BE2C (cell line): ENCODE results near the gene COQ9.
A peak's percentile ranks its signal among the peaks of the same experiment; 100 is the strongest.

Experiments used
- DNase-seq: peaks from one replicate; pipeline ENCODE4 v3.0.0-alpha.2; 2020
- H3K27me3 ChIP-seq: fragments of 250-450 bp; sonication (Bioruptor Pico); 2 replicates; pipeline ENCODE4 v1.5.1; 2020; ENCODE audit warnings: mild to moderate bottlenecking
- H3K36me3 ChIP-seq: fragments of 250-450 bp; sonication (Bioruptor Pico); 2 replicates; pipeline ENCODE4 v1.5.1; 2020; ENCODE audit warnings: mild to moderate bottlenecking
- H3K4me1 ChIP-seq: fragments of 250-450 bp; sonication (Bioruptor Pico); 2 replicates; pipeline ENCODE4 v1.5.1; 2020
- H3K4me3 ChIP-seq: 2 replicates; pipeline ENCODE4 v1.5.1; 2011; ENCODE audit warnings: low read depth, low read length
- H3K9me3 ChIP-seq: fragments of 250-450 bp; sonication (Bioruptor Pico); 2 replicates; pipeline ENCODE4 v1.5.1; 2020
- TF ChIP-seq, protein P1 (sequence below): IDR thresholded peaks from 2 replicates; pipeline ENCODE4 v1.5.1; 2012; ENCODE audit warnings: mild to moderate bottlenecking, low read depth, low read length

The COQ9 gene

DNA sequence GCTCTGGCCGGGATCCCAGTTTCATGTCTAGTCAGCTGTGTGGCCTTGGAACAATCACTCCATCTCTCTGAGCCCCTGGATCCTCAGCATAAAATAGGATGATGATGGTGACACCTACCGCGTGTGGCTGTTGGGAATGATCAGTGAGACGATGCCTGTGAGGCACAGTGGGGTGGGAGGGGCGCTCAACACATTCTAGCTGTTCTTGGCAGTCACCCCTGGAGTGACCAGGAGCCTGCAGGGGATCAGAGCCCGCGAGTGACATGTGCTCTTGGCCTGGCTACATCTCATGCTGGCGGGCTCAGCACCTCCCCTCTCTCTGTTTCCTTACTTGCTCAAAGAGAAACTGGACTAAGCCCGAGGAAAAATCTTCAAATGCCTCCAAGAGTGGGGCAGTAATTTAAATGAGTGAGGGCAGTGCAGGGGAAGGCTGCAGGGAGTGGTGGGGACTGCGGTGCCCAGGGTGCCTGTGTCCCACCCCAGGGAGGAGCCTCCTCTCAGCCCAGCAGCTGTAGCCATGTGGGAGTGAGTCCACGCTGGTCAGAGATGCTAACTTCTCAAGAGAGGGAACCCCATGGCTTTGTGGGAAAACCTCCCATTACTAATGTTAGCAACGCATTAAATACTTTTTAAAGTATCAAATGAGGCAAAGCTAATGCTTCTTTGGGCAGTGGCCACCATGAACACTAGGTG lies 62.1 kb downstream of the COQ9 start:
- TF ChIP-seq, protein P1, sequence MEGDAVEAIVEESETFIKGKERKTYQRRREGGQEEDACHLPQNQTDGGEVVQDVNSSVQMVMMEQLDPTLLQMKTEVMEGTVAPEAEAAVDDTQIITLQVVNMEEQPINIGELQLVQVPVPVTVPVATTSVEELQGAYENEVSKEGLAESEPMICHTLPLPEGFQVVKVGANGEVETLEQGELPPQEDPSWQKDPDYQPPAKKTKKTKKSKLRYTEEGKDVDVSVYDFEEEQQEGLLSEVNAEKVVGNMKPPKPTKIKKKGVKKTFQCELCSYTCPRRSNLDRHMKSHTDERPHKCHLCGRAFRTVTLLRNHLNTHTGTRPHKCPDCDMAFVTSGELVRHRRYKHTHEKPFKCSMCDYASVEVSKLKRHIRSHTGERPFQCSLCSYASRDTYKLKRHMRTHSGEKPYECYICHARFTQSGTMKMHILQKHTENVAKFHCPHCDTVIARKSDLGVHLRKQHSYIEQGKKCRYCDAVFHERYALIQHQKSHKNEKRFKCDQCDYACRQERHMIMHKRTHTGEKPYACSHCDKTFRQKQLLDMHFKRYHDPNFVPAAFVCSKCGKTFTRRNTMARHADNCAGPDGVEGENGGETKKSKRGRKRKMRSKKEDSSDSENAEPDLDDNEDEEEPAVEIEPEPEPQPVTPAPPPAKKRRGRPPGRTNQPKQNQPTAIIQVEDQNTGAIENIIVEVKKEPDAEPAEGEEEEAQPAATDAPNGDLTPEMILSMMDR = no peak
- Histone ChIP-seq H3K4me1 (peaks cover 78% of the 10 kb centered on the region), H3K4me3 (no peak overlapping the region), H3K27me3 (no peaks in the 10 kb centered on the region), H3K36me3 (no peaks in the 10 kb centered on the region), H3K9me3 (no peaks in the 10 kb centered on the region)
- DNase-seq = peak; percentile 71

- H3K4me1 ChIP-seq = peaks cover 78% of the 10 kb centered on the region
- no peaks in the 10 kb centered on the region for H3K27me3 ChIP-seq
- DNase-seq = peak; percentile 98
- TF ChIP-seq, protein P1 = no peak
- no peaks in the 10 kb centered on the region for H3K9me3 ChIP-seq
- H3K4me3 ChIP-seq = no peak overlapping the region
- no peaks in the 10 kb centered on the region; the same call in 1 of the 2 replicates for H3K36me3 ChIP-seq
Measured at GRCh38 chr16:57510016-57510871, 63.0 kb downstream of the COQ9 start.
